ENCODE data around the gene CLEC11A. TPM values are rescaled to one million over a fixed set of nuclear protein-coding genes. Genes with fewer than 3 reads are reported as not detected.

Gene CLEC11A
- polyA plus RNA-seq, 1 donor (not counting 4 experiments of a cell fraction or from before 2014, with no cell fraction given) = 0.56 TPM

GRCh38 chr19:50710094-50710493 lies 13.1 kb upstream of the CLEC11A start:
- TF ChIP-seq CTCF (optimal IDR thresholded peaks at IDR 0.05 in 1 of 3, IDR thresholded peaks at IDR 0.05 in 1 of 3, conservative IDR thresholded peaks at IDR 0.05 in 1 of 3; ENCODE audit: extremely low read depth in 1 of 3, insufficient read depth in 2 of 3, low read length in 3 of 3) (peak in 1 of 3 experiments; percentile 41), EZH2 (IDR thresholded peaks at IDR 0.05; ENCODE audit: low read length) (no peak)
- dilution Hi-C loops (cut with MboI; ENCODE audit: extremely low pct_ligation_motif_present, low sequenced_read_pairs) = no loop called here
- H3K9me3 ChIP-seq (ENCODE audit: control insufficient read depth, low read depth, low read length) = no peaks in the 10 kb centered on the region
- H3K9me1 ChIP-seq (ENCODE audit: control insufficient read depth, extremely low read depth, insufficient read depth, low read length) = no peaks in the 10 kb centered on the region
- H3K4me2 ChIP-seq (ENCODE audit: control insufficient read depth, extremely low read depth, insufficient read depth, low read depth, low read length) = no peak overlapping the region
- no peak overlapping the region for H3K4me3 ChIP-seq (ENCODE audit: control insufficient read depth in 2 of 3, extremely low read depth in 1 of 3, insufficient read depth in 2 of 3, low read depth in 1 of 3, low read length in 3 of 3)
- H3K36me3 ChIP-seq (ENCODE audit: control insufficient read depth in 2 of 2, extremely low read depth in 1 of 2, insufficient read depth in 2 of 2, low read length in 2 of 2) = no peaks in the 10 kb centered on the region
- no peaks in the 10 kb centered on the region for H4K20me1 ChIP-seq (ENCODE audit: control insufficient read depth, extremely low read depth, insufficient read depth, low read length)
- H3K27me3 ChIP-seq (ENCODE audit: control insufficient read depth, extremely low read depth, insufficient read depth, low read length) = no peaks in the 10 kb centered on the region
- H3K9ac ChIP-seq (ENCODE audit: control insufficient read depth, extremely low read depth, insufficient read depth, low read length) = no peak overlapping the region
- H3K27ac ChIP-seq (ENCODE audit: control insufficient read depth, insufficient read depth, low read length) = no peak overlapping the region
- H3K4me1 ChIP-seq (ENCODE audit: control insufficient read depth, extremely low read depth, insufficient read depth, low read length) = no peaks in the 10 kb centered on the region
- no peak overlapping the region for H2AFZ ChIP-seq (ENCODE audit: control insufficient read depth, low read length)
- DNase-seq (ENCODE audit: low read depth, low spot score) (no peak), FAIRE-seq (no peak)
- no peaks in the 10 kb centered on the region for H3K79me2 ChIP-seq (ENCODE audit: control insufficient read depth, insufficient read depth, low read length)

- Histone ChIP-seq H3K36me3 (ENCODE audit: control insufficient read depth in 2 of 2, extremely low read depth in 1 of 2, insufficient read depth in 2 of 2, low read length in 2 of 2) (no peaks in the 10 kb centered on the region), H3K79me2 (ENCODE audit: control insufficient read depth, insufficient read depth, low read length) (no peaks in the 10 kb centered on the region), H3K9me1 (ENCODE audit: control insufficient read depth, extremely low read depth, insufficient read depth, low read length) (no peaks in the 10 kb centered on the region), H3K27ac (ENCODE audit: control insufficient read depth, insufficient read depth, low read length) (no peak overlapping the region), H3K9ac (ENCODE audit: control insufficient read depth, extremely low read depth, insufficient read depth, low read length) (no peak overlapping the region), H3K4me1 (ENCODE audit: control insufficient read depth, extremely low read depth, insufficient read depth, low read length) (no peaks in the 10 kb centered on the region), H3K27me3 (ENCODE audit: control insufficient read depth, extremely low read depth, insufficient read depth, low read length) (no peaks in the 10 kb centered on the region), H3K9me3 (ENCODE audit: control insufficient read depth, low read depth, low read length) (no peaks in the 10 kb centered on the region), H3K4me2 (ENCODE audit: control insufficient read depth, extremely low read depth, insufficient read depth, low read depth, low read length) (no peak overlapping the region), H3K4me3 (ENCODE audit: control insufficient read depth in 2 of 3, extremely low read depth in 1 of 3, insufficient read depth in 2 of 3, low read depth in 1 of 3, low read length in 3 of 3) (no peak overlapping the region), H4K20me1 (ENCODE audit: control insufficient read depth, extremely low read depth, insufficient read depth, low read length) (no peaks in the 10 kb centered on the region), H2AFZ (ENCODE audit: control insufficient read depth, low read length) (no peak overlapping the region)
- no peak for DNase-seq (ENCODE audit: low read depth, low spot score)
- TF ChIP-seq EZH2 (IDR thresholded peaks at IDR 0.05; ENCODE audit: low read length) (no peak), CTCF (optimal IDR thresholded peaks at IDR 0.05 in 1 of 3, IDR thresholded peaks at IDR 0.05 in 1 of 3, conservative IDR thresholded peaks at IDR 0.05 in 1 of 3; ENCODE audit: extremely low read depth in 1 of 3, insufficient read depth in 2 of 3, low read length in 3 of 3) (no peak)
- dilution Hi-C loops (cut with MboI; ENCODE audit: extremely low pct_ligation_motif_present, low sequenced_read_pairs) = no loop called here
- no peak for FAIRE-seq
Observed at GRCh38 chr19:50710612-50711011, 12.6 kb upstream of the CLEC11A start.
